ENCODE results near the gene ASXL3.

DNA sequence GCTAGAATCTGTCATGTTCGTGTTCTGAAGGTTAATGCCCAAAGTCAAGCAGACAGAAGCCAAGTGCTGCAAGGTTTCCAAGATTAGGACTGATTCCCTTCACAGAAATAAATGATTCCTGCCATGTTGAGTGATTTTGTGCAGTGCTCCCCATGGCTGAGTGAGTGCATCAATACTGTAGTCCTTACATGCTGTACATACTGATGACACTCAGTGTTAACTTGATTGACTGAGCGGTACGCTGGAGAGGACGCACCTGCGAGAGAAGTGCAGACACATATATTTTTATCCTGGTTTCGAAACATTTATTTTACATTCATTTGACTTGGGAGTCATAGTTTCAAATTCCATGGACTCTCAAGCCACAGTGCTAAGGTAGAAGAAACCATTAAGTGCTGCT is 92.0 kb downstream of the ASXL3 start:
- TF ChIP-seq, protein P1, sequence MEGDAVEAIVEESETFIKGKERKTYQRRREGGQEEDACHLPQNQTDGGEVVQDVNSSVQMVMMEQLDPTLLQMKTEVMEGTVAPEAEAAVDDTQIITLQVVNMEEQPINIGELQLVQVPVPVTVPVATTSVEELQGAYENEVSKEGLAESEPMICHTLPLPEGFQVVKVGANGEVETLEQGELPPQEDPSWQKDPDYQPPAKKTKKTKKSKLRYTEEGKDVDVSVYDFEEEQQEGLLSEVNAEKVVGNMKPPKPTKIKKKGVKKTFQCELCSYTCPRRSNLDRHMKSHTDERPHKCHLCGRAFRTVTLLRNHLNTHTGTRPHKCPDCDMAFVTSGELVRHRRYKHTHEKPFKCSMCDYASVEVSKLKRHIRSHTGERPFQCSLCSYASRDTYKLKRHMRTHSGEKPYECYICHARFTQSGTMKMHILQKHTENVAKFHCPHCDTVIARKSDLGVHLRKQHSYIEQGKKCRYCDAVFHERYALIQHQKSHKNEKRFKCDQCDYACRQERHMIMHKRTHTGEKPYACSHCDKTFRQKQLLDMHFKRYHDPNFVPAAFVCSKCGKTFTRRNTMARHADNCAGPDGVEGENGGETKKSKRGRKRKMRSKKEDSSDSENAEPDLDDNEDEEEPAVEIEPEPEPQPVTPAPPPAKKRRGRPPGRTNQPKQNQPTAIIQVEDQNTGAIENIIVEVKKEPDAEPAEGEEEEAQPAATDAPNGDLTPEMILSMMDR (IDR thresholded peaks at IDR 0.05; ENCODE audit: insufficient read depth, low read length, poor library complexity, severe bottlenecking): no peak
- TF ChIP-seq EZH2phosphoT487 (conservative IDR thresholded peaks at IDR 0.05; ENCODE audit: low read length): no peak
